GM12892 (cell line): ENCODE measurements around the gene RAB4A.

ENCODE experiments used
- DNase-seq: peaks from one replicate; pipeline ENCODE4 v3.0.0; 2011; ENCODE audit not compliant: insufficient read length
- FAIRE-seq: peaks from 2 replicates; lab custom pipeline; 2011; peaks lifted over from hg19 to GRCh38; lab: Jason Lieb, UNC
- POLR2A ChIP-seq: IDR thresholded peaks from 2 replicates; pipeline ENCODE4 v1.6.1; 2011; ENCODE audit warnings: low read depth, low read length, control low read depth
- POLR2AphosphoS5 ChIP-seq: IDR thresholded peaks from 2 replicates; pipeline ENCODE4 v1.6.1; 2011; ENCODE audit warnings: low read depth, low read length, control low read depth
- TAF1 ChIP-seq: IDR thresholded peaks from 2 replicates; pipeline ENCODE4 v1.6.1; 2011; ENCODE audit warnings: low read depth, mild to moderate bottlenecking, control low read depth, low read length, borderline replicate concordance

RAB4A gene

GRCh38 chr1:229341774-229342655 is 71.1 kb downstream of the RAB4A start:
- peak; percentile 79 for FAIRE-seq
- DNase-seq = peak; percentile 65
- TF ChIP-seq POLR2A = no peak
- no peak for TF ChIP-seq TAF1
- no peak for TF ChIP-seq POLR2AphosphoS5

- TF ChIP-seq TAF1 (no peak), POLR2A (no peak), POLR2AphosphoS5 (no peak)
- FAIRE-seq (peak; percentile 58), DNase-seq (peak; percentile 39)
These were observed 72.0 kb downstream of the RAB4A start, which contains the start of gene CCSAP for GRCh38 chr1:229342656-229343569. Gene CCSAP, minus strand, starts transcription at chr1:229343047. Its CDS starts 582 bp downstream, at chr1:229342465.

DNA sequence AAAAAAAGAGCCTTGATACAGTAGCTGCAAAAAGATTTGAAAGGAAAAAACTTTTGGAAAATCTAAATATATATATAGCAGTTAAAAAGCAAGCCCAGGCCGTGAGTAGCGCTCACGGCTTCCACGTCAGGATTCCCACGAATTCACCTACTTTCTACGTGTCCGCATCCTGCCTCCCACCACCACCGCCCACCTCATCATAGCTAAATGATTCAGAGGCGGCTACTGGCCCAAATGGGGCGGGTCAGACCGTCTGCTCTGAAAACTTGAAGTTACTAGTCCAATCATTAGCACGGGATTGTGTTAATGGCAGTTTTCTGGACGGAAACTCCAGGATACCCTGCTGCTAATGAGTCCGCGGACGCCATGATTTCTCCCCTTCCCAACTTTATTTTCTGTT is 73.2 kb downstream of the RAB4A start:
- TF ChIP-seq POLR2A = no peak
- no peak for TF ChIP-seq POLR2AphosphoS5
- TF ChIP-seq TAF1 = no peak
- DNase-seq (no peak), FAIRE-seq (no peak)

DNA sequence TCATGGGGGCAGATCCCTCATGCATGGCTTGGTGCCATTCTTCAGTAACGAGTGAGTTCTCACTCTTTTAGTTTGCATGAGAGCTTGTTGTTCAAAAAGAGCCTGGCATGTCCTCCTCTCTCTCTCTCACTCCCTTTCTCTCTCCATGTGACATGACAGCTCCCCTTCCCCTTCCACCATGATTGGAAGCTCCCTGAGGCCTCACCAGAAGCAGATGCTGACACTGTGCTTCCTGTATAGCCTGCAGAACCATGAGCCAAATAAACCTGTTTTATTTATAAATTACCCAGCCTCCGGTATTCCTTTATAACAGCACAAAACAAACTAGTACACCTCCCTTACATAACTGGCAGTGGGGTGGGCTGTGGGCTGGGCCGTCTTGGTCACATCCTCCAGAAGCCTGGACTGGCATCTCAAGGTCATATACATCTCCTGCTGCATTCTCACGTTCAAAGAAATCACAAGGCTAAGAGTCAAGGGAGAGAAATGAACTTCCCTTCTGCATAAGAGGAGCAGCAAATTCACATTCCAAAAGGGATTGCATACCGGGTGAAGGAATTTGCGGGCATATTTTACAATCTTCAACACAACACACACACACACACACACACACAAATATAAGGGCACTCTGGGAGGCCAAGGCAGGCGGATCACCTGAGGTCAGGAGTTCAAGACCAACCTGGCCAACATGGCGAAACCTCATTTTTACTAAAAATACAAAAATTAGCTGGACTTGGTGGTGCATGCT is 74.2 kb downstream of the RAB4A start:
- DNase-seq (no peak), FAIRE-seq (no peak)
- TF ChIP-seq POLR2AphosphoS5 (no peak), TAF1 (no peak), POLR2A (no peak)

DNA sequence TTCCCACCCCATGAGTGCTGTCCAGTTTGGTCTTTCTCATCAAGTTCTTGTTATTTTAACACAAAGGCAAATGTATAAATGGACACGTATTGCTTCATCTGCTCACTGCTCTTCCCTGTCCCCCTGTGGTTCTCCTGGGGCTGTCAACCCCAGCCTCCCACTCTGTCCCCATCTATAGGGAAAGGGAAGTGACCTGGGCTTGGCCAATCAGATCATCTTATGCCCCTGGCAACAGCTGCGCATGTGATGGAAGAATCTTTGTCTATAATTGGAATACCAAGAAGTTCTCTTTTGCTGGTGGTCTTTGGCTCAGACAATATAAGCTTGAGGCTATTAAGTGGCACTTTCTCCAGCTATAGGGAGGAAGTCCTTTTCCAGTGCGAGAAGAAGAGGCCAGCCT is 76.6 kb downstream of the RAB4A start:
- TF ChIP-seq POLR2A = no peak
- no peak for TF ChIP-seq POLR2AphosphoS5
- TF ChIP-seq TAF1 = no peak
- FAIRE-seq (no peak), DNase-seq (no peak)

- FAIRE-seq (peak; percentile 30), DNase-seq (no peak)
- no peak for TF ChIP-seq POLR2AphosphoS5
- TF ChIP-seq TAF1 = no peak
- no peak for TF ChIP-seq POLR2A
These were observed 78.8 kb downstream of the RAB4A start for GRCh38 chr1:229349463-229350385.

DNA sequence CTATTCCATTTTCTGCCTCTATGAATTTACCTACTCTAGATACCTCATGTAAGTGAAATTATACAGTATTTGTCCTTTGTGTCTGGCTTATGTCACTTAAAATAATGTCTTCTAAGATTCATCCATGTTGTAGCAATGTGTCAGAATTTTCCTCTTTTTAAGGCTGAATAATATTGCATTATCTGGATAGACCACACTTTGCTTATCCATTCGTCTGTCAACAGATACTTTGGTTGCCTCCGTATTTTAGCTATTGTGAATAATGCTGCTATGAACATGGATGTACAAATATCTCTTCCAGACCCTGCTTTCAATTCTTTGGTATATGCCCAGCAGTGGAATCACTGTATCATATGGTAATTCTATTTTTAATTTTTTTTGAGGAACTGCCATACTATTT is 82.1 kb downstream of the RAB4A start:
- TF ChIP-seq TAF1 = no peak
- TF ChIP-seq POLR2A = no peak
- TF ChIP-seq POLR2AphosphoS5 = no peak
- FAIRE-seq (no peak), DNase-seq (no peak)

GRCh38 chr1:229354226-229354625 is 83.3 kb downstream of the RAB4A start:
- DNase-seq (no peak), FAIRE-seq (no peak)
- TF ChIP-seq POLR2A (no peak), POLR2AphosphoS5 (no peak)
